Measurements from ENCODE around the gene GP2. TPM values are rescaled to one million over a fixed set of nuclear protein-coding genes. Genes with fewer than 3 reads are reported as not detected.

GP2 gene
- total RNA-seq, 2 experiments from 2014 or later: not detected

- intact Hi-C loops (cut with DNase I, micrococcal nuclease): no loop called here
- ChIA-PET POLR2A (no interaction called here), CTCF (no interaction called here)
- no peak for ATAC-seq
- Mint-ChIP-seq H3K36me3 (ENCODE audit: low read depth) (no peaks in the 10 kb centered on the region), H3K27me3 (peaks cover 7% of the 10 kb centered on the region), H3K27ac (no peak overlapping the region), H3K4me3 (no peak overlapping the region), H3K9me3 (ENCODE audit: low read depth) (peaks cover 5% of the 10 kb centered on the region), H3K4me1 (no peaks in the 10 kb centered on the region)
- no peak for DNase-seq
Measured at GRCh38 chr16:20262248-20262647, 65.1 kb downstream of the GP2 start.

- intact Hi-C loops (cut with DNase I, micrococcal nuclease): no loop called here
- DNase-seq: no peak
- H3K4me1 Mint-ChIP-seq: no peaks in the 10 kb centered on the region
- peaks cover 5% of the 10 kb centered on the region for H3K9me3 Mint-ChIP-seq (ENCODE audit: low read depth)
- no peak for ATAC-seq
- no peak overlapping the region for H3K4me3 Mint-ChIP-seq
- ChIA-PET POLR2A (no interaction called here), CTCF (no interaction called here)
- no peaks in the 10 kb centered on the region for H3K36me3 Mint-ChIP-seq (ENCODE audit: low read depth)
- H3K27ac Mint-ChIP-seq: no peak overlapping the region
- peaks cover 8% of the 10 kb centered on the region for H3K27me3 Mint-ChIP-seq
Measured at GRCh38 chr16:20260215-20261009, 66.9 kb downstream of the GP2 start.

Other genes starting within 250 kb of the GP2 start
- not detected for gene UMOD, start 25.2 kb upstream of the GP2 start, total RNA-seq
- not detected for gene PDILT, start 77.2 kb upstream of the GP2 start, total RNA-seq
- gene ACSM5, start 82.0 kb upstream of the GP2 start, total RNA-seq: not detected
- under 1 TPM in 1 of 2 experiments, not detected in 1; 0.11 TPM for gene ACSM2A, start 124.0 kb upstream of the GP2 start, total RNA-seq
- gene ACSM2B, start 248.9 kb upstream of the GP2 start, total RNA-seq: not detected

Data from activated CD4-positive, alpha-beta T cell treated with anti-CD3 and anti-CD28 coated beads for 36 hours (primary cell).